ENCODE measurements around the gene MED16.
"Not testable (repeated sequence)": the region's sequence is repeated elsewhere in the genome, so short reads cannot be mapped to it uniquely, and the experiment has no call there.

MED16 gene

DNA sequence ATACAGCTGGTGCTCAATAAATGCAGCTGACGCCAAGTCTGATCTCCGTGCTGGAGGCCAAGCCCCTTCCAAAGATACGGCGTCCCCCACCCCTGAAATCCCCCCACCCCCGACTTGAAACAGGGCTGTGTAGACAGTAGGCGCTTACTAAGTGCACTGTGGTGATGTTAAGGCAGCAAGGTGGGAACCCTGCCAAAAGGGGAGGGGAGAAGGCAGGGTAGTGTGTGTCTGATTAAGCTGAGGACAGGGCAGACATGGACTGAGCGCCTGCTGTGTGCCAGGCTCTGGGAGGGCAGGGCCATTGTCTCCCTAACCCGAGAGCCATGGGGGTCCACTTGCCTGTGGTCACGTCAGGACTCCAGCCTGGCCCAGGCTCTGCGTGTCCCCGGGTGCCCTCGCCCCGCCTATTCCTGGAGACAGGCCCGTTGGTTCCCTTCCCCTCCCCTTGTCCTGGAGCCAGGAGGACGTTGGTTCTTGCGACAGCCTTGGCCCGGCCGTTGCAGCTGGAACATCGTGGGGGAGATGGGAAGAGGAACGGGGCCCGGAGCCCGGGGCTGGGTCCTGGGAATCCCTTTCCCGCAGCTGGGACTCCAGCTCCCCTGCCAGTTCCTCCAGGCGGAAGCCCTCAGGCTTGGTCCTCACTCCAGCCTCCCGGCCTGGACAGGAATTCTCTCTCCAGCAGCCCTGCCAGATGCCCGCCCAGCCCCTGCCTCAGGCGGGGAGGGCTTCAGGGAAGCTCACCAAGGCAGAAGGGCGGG, 42.6 kb downstream of the MED16 start:
- DNase-seq: no peak

DNA sequence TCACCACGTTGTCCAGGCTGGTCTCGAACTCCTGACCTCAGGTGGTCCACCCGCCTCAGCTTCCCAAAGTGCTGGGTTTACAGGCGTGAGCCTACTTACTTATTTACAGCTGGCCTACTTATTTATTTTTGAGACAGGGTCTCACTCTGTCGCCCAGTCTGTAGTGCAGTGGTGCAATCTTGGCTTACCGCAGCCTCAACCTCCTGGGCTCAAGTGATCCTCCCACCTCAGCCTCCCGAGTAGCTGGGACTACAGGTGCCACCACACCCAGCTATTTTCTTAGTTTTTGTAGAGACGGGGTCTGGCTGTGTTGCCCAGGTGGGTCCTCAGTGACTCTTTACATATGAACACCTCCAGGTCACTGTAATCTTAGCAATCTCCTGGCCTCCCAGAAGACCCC, 43.8 kb downstream of the MED16 start:
- not testable (repeated sequence) for DNase-seq

DNA sequence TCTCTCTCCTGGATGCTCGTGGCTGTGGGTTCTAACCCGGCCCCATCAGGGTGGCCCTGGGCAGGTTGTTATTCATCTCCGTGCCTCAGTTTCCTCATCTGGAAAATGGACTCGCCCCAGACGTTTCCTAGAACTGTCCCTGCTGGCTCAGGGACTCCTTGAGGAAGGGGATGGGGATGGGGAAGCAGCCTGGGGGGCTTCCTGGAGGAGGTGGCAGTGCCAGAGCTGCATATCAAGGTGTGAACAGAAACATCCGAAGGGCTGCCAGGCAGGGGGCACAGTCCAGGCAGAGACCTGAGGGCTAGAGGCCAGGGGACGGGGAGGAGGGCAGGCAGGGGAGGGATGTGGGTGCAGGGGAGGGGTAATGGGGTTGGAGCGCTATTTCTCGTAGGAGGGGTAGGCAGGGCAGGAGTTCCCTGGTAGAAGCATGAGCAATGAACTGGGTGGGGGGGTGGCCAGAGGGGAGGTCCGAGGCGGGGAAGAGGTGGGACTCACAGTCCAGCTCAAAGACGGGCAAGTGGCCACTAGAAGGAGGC, 44.5 kb downstream of the MED16 start:
- no peak for DNase-seq

DNA sequence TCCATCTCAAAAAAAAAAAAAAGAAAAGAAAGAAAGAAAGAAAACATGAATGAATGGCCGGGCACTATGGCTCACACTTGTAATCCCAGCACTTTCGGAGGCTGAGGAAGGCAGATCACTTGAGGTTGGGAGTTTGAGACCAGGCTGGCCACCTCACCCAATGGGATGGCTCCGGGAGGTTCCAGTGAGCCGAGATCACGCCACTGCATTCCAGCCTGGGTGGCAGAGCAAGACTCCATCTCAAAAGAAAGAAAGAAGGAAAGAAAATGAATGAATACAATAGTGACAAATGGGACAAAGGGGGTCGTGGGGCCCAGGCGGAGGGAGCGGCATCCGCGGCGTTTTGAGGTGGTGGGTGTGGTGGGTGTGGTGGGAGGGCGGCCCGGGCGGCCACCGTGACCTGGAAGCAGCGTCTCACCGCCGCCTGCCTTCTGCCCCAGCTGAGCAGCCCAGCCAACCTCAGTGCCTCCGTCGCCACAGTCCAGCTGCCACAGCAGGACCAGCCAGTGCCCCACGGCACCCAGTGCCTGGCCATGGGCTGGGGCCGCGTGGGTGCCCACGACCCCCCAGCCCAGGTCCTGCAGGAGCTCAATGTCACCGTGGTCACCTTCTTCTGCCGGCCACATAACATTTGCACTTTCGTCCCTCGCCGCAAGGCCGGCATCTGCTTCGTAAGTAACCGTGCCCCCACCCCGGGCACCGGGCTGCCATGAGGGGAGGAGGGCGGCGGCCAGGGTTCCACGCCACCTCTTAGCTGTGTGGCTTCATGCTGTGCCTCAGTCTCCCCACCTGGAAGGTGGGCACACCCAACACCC, 47.1 kb downstream of the MED16 start:
- DNase-seq: no peak

DNA sequence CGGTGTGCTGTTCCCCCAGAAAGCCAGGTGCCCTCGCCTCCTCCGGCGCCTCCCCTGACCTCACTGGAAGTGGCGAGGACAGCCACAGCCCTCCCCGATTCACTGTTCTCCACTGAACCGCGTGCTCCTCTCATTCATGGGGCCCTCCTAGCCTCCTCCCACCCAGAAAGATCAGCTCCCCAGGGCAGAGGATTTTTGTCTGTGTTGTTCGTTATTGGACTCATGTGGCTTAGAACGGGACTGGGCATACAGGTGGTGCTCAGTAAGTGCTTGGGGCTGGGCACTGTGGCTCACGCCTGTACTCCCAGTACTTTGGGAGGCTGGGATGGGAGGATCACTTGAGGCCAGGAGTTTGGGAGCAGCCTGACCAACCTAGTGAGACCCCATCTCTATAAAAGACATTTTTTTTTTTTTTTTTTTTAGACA, 48.4 kb downstream of the MED16 start:
- no peak for DNase-seq

DNA sequence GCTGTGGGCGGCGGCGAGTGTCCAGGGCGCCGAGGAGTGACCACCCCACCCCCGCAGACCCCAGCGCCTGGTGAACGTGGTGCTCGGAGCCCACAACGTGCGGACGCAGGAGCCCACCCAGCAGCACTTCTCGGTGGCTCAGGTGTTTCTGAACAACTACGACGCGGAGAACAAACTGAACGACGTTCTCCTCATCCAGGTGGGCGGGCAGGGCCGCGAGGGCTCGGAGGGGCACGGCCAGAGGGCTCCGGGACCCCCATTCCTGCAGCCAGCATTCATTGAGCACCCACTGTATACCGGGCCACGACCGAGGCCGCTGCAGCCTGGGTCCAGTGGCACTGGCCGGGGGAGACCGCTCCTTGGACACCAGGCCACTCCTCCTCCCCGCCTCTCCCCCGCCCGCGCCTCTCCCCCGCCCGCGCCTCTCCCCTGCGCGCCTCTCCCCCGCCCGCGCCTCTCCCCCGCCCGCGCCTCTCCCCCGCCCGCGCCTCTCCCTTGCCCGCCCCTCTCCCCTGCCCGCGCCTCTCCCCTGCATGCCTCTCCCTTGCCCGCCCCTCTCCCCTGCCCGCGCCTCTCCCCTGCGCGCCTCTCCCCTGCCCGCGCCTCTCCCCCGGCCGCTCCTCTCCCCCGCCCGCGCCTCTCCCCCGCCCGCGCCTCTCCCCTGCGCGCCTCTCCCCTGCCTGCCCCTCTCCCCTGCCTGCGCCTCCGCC, 49.0 kb downstream of the MED16 start:
- no peak for DNase-seq

DNA sequence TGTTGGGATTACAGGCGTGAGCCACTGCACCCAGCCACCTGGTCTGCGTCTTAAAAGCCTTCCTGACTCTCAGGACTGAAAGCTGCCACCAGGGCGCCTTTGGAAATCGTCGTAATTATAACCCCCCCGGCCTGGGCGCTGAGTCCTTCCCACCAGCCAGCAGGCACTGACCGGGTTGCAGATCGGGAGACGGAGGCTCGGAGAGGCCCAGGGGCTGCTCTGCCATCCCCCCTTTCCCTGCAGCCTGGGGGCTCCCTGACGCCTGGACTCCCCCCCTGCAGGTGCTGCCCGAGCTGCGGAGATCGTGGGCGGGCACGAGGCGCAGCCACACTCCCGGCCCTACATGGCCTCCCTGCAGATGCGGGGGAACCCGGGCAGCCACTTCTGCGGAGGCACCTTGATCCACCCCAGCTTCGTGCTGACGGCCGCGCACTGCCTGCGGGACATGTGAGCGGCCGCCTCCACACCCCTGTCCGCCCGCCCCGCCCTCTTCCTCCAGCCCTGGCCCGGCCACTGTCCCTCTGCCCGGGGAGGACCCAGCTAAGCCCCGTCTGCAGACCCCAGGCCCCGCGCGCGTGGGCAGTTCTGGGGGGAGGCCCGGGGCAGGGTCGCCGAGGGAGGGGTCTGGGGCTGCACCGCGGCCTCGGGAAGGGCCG, 49.7 kb downstream of the MED16 start:
- no peak for DNase-seq

DNA sequence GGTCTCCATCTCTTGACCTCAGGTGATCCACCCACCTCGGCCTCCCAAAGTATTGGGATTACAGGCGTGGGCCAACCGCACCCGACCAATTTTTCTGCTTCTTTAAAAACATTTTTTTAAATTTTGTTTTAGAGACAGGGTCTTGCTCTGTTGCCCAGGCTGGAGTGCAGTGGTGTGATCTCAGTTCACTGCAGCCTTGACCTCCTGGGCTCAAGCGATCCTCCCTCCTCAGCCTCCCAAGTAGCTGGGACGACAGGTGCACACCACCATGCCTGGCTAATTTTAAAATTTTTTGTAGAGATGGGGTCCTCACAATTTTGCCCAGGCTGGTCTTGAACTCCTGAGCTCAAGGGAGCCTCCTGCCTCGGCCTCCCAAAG, 50.2 kb downstream of the MED16 start:
- not testable (repeated sequence) for DNase-seq

DNA sequence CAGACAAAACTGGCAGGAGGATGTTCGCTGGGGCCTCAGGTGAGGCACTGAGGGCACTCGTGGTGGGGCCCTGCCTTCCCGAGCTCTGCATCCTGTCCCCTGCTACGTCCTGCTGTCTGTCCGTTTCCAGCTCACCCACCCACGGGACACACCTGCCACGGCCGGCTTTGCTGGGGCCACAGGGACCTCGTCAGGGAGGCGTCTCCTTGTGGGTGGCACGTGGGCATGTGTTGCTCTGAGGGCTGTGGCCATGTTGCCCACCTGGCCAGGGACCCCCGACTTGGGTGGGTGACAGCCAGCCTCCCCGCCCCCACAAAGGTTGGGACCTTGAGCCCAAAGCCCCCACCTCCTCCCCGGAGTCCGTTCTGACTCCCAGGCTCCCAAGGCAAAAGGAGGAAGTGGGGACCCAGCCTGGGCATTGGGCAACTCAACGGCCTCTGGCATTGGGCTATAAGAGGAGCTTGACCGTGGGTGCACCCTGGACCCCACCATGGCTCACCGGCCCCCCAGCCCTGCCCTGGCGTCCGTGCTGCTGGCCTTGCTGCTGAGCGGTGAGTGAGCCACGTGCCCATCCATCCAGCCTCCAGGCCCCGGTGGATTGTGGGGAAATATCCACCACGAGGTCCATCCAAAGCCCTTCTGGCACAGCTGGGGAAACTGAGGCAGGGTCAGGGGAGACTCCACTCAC, 52.3 kb downstream of the MED16 start, which contains the start of gene PRTN3:
PRTN3 (plus strand) TSS at position 481 of the 688 bp plus-strand sequence; CDS start at position 491, 10 bp downstream.
- DNase-seq: no peak

DNA sequence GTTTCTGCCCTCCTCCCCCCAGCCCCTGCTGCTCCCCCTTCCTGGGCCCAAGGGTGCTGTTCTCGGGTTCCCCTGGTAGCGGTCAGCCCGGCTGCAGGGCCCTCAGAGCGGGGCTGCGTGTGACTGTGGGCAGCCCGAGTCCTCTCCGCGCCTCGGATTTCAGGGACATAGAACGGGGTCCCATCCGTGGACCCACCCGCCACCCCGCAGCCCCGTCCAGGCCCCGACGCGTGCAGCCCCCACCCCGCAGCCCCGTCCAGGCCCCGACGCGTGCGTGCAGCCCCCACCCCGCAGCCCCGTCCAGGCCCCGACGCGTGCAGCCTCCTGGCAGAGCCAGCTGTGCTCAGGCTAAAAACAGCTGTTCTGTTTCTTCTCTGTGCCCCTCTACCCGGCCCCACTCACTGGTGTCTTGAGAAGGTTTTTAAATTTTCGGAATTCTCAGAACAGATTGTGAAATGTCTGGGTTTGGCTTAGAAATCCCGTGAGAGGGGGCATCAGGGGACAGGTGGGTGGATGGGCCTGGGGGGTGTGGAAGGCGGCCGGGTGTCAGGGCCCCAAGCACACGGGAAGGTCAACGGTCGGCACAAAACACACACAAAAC, 57.7 kb downstream of the MED16 start:
- DNase-seq: no peak

DNA sequence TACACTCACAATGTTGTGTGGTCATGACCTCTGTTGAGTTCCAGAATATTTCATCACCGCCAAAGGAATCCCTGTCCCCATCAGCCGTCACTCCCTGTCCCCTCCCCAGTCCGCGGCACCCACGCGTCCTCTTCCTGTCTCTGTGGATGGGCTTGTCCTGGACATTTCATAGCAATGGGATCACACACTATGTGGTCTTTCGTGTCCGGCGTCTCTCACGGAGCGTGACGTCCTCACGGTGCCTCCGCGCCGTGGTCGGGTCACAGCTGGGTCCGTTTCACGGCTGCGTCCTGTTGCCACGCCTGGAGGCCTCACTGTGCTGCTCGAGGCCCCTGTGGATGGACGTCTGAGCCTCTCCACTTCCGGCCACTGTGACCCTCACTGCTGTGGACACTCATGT, 58.8 kb downstream of the MED16 start:
- DNase-seq: no peak

DNA sequence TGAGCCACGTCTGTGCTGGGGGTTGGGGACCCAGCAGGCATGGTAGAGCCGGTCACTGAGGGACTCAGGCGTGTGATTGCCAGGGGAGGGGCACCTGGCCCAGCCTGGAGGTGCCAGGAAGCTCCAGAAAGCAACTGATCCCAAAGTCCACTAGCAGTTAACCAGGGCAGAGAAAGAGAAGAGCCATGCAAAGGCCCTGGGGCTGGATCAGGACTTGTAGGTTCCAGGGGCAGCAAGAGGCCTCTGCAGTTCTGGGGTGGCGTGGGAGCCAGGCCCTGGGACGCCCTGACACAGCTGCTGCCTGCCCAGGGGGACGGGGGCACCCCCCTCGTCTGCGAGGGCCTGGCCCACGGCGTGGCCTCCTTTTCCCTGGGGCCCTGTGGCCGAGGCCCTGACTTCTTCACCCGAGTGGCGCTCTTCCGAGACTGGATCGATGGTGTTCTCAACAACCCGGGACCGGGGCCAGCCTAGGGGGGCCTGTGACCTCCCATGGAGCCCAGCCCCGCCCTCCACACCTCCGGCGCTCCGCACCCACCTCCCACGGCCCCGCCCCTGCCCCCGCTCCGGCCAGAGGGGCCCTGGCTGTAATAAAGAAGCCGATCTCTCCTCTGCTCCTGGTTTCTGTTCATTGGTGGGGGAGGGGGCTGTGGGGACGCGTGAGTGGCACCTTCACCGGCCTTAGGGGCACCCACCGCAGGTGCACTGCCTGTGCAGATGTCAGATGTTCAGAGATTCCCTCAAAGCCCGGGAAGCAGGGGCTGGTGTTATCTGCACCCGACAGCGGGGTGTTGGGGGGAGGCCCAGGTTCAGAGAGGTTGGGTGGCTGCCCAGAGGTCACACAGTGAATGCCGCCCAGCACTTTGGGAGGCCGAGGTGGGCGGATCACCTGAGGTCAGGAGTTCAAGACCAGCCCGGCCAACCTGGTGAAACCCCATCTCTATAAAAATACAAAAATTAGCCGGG, 61.3 kb downstream of the MED16 start:
- DNase-seq: no peak

DNA sequence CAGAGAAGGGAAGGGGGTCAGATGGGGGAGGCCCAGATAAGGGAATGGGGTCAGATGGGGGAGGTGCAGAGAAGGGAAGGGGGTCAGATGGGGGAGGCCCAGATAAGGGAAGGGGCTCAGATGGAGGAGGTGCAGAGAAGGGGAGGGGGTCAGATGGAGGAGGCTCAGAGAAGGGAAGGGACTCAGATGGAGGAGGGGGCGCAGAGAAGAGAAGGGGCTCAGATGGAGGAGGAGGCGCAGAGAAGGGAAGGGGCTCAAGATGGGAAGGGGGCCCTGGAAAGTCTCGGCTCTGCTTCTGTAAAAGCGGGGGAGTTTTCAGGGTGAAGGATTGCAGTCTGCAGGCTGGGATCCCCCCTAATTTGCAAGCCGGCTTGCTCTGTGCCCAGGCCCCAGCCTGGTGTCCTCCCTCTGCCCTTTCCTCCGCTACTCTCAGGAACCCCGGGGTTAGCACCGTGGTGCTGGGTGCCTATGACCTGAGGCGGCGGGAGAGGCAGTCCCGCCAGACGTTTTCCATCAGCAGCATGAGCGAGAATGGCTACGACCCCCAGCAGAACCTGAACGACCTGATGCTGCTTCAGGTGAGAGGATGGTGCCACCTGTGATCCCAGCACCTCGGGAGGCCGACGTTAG, 63.7 kb downstream of the MED16 start:
- no peak for DNase-seq

DNA sequence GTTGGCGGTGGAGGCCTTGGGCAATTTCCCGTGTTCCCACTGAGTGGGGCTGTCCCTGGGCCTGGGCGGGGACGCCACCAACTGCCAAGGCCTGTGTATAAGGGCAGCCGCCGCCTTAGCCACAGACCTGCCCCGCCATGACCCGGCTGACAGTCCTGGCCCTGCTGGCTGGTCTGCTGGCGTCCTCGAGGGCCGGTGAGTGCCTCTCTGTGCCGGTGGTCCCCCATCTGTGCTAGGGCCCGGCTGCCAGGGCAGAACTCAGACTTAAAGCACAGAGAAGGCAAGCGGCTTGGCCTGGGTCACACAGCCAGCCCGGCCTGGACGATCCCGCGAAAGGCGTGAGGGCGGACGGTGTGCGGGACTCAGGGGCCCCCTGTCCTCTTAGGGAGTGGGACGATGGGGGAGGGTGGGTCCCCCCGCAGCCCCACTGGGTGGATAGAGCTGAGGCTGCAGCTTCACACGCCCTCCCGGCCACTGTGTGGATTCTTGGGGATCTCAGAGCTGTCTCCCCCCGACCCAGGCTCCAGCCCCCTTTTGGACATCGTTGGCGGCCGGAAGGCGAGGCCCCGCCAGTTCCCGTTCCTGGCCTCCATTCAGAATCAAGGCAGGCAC, 65.2 kb downstream of the MED16 start, which contains the start of gene AZU1:
AZU1 (plus strand) TSS at position 128 of the 612 bp plus-strand sequence; CDS start at position 138, 10 bp downstream.
- no peak for DNase-seq

DNA sequence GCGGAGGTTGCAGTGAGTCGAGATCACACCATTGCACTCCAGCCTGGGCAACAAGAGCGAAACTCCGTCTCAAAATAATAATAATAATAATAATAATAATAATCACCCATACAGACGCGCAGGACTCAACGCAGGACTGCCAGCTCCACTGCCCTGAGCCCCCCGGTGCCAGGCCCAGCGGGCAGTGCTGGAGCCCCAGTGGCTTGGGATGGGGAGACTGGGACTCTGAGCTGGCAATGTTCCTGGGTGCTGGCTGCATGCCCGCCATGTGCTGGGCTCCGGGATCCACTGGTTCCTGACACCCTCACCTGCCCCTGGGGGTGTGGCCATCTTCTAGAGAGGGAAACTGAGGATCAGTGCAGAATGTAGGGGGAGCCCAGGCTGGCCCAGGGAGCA, 65.7 kb downstream of the MED16 start:
- no peak for DNase-seq

DNA sequence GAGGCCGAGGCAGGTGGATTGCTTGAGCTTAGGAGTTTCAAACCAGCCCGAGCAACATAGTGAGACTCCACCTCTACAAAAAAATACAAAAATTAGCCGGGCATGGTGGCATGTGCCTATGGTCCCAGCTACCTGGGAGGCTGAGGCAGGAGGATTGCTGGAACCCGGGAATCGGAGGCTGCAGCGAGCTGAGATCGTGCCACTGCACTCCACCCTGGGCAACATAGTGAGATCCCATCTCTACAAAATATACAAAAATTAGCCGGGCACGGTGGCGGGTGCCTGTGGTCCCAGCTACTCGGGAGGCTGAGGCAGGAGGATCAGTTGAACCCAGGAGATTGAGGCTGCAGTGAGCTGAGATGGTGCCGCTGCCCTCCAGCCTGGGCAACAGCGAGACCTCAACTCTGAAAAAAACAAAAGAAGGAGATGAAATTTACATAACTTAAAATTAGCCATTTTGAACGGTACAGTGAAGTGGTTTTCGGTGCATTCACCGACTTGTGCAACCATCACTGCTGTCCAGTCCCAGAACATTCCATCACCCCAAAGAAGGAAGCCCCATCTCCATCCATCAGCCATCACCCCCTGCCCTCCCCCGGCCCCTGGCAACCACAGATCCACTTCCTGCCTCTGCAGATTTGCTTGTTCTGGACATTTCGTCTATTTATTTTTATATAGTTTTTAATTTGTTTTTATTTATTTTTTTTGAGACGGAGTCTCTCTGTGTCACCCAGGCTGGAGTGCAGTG, 66.9 kb downstream of the MED16 start:
- DNase-seq: no peak

DNA sequence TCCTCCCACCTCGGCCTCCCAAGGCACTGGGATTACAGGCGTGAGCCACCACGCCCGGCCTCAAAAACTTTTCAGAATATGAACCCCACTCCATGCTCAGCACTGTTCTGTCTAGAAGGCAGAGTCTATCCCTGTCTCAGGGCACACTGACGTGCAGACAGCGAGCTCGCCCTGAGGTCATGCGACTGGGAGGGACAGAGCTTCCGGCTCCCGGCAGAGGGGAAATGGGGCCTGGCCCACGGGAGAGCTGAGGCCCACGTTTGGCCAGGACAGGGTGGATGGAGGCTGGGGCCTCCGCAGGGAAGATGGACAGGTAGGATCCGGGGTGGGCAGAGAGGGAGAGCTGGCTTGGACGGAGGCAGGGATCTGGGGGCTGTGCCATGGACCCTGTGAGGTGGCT, 68.1 kb downstream of the MED16 start:
- no peak for DNase-seq

DNA sequence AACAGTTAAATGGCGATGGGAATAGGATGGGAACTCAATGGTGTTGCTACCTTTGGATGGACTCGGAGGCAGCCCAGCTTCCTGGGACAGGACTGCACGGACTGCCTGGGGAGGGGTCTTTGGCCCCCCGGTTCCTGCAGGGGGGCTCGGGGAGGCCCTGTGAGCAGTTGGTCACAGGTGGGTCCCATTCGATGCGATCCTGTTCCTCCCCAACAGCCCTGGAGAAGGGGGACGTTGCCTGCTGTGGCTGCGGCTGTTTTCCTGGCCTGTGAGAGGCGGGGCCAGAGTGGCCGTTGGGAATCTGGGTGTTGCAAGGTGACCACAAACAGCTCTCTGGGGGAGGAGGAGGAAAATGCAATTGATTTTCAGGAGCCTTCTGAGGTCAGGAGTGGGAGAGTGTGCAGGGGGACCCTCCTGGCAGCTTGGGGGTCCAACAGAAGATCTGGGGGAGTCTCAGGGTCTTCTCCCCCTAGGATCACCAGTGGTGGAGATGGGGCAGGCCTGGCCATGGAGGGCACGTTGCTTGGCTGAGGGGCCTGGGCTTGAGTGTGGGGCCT, 69.3 kb downstream of the MED16 start:
- no peak for DNase-seq

Data from activated effector memory CD4-positive, alpha-beta T cell treated with Interleukin-2 at 50 U/mL for 16 hours (primary cell).